ENCODE measurements around the gene AASS. TPM values are rescaled to one million over a fixed set of nuclear protein-coding genes. Genes with fewer than 3 reads are reported as not detected.

AASS gene
- total RNA-seq, 1 donor from 2014 or later, result 6.3 TPM

- ChIA-PET CTCF (no interaction called here), POLR2A (no interaction called here)
- intact Hi-C loops (cut with micrococcal nuclease), result no loop called here
- H3K36me3 Mint-ChIP-seq (ENCODE audit: low read depth), result no peaks in the 10 kb centered on the region
- no peak overlapping the region for H3K27ac Mint-ChIP-seq
- TF ChIP-seq, protein P1, sequence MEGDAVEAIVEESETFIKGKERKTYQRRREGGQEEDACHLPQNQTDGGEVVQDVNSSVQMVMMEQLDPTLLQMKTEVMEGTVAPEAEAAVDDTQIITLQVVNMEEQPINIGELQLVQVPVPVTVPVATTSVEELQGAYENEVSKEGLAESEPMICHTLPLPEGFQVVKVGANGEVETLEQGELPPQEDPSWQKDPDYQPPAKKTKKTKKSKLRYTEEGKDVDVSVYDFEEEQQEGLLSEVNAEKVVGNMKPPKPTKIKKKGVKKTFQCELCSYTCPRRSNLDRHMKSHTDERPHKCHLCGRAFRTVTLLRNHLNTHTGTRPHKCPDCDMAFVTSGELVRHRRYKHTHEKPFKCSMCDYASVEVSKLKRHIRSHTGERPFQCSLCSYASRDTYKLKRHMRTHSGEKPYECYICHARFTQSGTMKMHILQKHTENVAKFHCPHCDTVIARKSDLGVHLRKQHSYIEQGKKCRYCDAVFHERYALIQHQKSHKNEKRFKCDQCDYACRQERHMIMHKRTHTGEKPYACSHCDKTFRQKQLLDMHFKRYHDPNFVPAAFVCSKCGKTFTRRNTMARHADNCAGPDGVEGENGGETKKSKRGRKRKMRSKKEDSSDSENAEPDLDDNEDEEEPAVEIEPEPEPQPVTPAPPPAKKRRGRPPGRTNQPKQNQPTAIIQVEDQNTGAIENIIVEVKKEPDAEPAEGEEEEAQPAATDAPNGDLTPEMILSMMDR (IDR thresholded peaks at IDR 0.05), result no peak
- no peak for ATAC-seq (ENCODE audit: low read depth)
- no peak overlapping the region for H3K4me3 Mint-ChIP-seq
- no peak for DNase-seq
- peaks cover 2% of the 10 kb centered on the region for H3K27me3 Mint-ChIP-seq
- no peaks in the 10 kb centered on the region for H3K4me1 Mint-ChIP-seq
- no peaks in the 10 kb centered on the region for H3K9me3 Mint-ChIP-seq
These were observed 22.7 kb upstream of the AASS start for GRCh38 chr7:122166740-122167139.

DNA sequence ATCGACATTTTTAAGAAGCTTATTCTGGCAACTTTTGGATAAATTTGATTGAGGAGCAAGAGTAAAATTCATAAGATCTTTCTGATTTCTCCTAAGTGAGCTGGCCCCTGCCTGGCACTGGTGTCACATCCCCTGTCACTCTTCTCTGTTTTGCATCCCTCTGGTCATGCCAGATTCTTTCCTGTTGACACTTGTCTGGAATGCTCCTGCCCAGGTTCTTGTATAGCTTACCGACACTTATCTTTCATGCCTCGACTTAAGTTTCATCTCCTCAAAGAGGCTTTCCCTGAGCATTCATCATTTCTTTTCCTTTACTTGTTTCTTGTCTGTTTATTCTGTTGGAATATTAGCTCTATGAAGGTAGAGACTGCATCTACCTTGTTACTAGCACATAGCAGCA lies 22.2 kb upstream of the AASS start:
- H3K4me3 Mint-ChIP-seq, result no peak overlapping the region
- no peak for DNase-seq
- TF ChIP-seq, protein P1 (IDR thresholded peaks at IDR 0.05), result no peak
- ChIA-PET CTCF (no interaction called here), POLR2A (no interaction called here)
- H3K4me1 Mint-ChIP-seq, result no peaks in the 10 kb centered on the region
- no peak overlapping the region for H3K27ac Mint-ChIP-seq
- H3K27me3 Mint-ChIP-seq, result peaks cover 2% of the 10 kb centered on the region
- ATAC-seq (ENCODE audit: low read depth), result no peak
- H3K36me3 Mint-ChIP-seq (ENCODE audit: low read depth), result no peaks in the 10 kb centered on the region
- intact Hi-C loops (cut with micrococcal nuclease), result no loop called here
- H3K9me3 Mint-ChIP-seq, result no peaks in the 10 kb centered on the region

DNA sequence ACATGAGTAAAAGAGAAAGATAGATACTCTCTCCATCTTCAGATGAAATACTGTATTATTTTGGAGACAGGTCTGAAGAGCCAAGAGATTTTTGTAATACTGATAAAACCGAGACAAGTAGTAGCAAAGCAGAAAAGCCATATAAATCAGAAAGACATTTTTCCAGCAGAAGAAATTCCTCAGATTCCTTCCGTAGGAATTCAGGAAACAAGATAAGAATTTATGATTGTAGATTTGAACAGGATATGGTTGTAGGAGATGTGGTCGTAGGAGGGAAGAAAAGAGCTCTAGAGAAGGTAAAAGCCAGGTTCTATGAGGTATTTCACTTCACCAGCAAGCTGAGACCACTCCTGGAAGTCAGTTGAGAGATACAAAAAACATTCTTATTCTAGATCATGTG lies 17.6 kb upstream of the AASS start:
- H3K4me3 Mint-ChIP-seq, result no peak overlapping the region
- H3K27ac Mint-ChIP-seq, result no peak overlapping the region
- ChIA-PET POLR2A (no interaction called here), CTCF (no interaction called here)
- intact Hi-C loops (cut with micrococcal nuclease), result no loop called here
- H3K9me3 Mint-ChIP-seq, result no peaks in the 10 kb centered on the region
- TF ChIP-seq, protein P1 (IDR thresholded peaks at IDR 0.05), result no peak
- ATAC-seq (ENCODE audit: low read depth) (no peak), DNase-seq (no peak)
- no peaks in the 10 kb centered on the region for H3K4me1 Mint-ChIP-seq
- peaks cover 8% of the 10 kb centered on the region for H3K27me3 Mint-ChIP-seq
- no peaks in the 10 kb centered on the region for H3K36me3 Mint-ChIP-seq (ENCODE audit: low read depth)

- Mint-ChIP-seq H3K27me3 (peaks cover 19% of the 10 kb centered on the region), H3K36me3 (ENCODE audit: low read depth) (no peaks in the 10 kb centered on the region), H3K4me3 (no peak overlapping the region), H3K27ac (no peak overlapping the region), H3K4me1 (no peaks in the 10 kb centered on the region), H3K9me3 (no peaks in the 10 kb centered on the region)
- intact Hi-C loops (cut with micrococcal nuclease), result no loop called here
- CTCF ChIA-PET, result no interaction called here
- DNase-seq (no peak), ATAC-seq (ENCODE audit: low read depth) (no peak)
- POLR2A ChIA-PET, result no interaction called here
- TF ChIP-seq, protein P1 (IDR thresholded peaks at IDR 0.05), result no peak
These were observed 11.5 kb upstream of the AASS start for GRCh38 chr7:122155566-122155965.

DNA sequence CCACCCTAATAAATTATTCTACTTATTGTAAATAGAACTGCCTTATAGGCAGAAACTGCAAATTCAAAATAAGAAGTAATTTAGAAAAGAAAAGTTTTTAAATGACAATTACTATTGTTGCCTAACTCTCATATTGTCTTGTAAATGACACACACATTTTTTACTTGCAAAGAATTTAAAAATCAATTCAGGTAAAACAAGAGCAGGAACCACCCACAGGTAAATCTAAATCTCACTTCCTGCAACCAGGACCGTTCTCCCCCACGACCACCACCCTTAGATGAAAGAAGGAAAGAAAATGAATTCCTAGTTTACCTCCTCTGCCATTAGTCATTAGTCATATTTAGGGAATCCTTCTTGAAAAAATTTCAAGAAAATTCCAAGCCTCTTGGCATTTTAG lies 4.8 kb upstream of the AASS start:
- ChIA-PET POLR2A (no interaction called here), CTCF (no interaction called here)
- intact Hi-C loops (cut with micrococcal nuclease), result loop anchor here (10.0 kb wide), 1 partner anchor 1386 kb away; the partner anchor contains the start of gene IQUB
- TF ChIP-seq, protein P1 (IDR thresholded peaks at IDR 0.05), result no peak
- no peak overlapping the region for H3K4me3 Mint-ChIP-seq
- ATAC-seq (ENCODE audit: low read depth) (no peak), DNase-seq (no peak)
- H3K27ac Mint-ChIP-seq, result no peak overlapping the region
- peaks cover 6% of the 10 kb centered on the region for H3K4me1 Mint-ChIP-seq
- H3K9me3 Mint-ChIP-seq, result no peaks in the 10 kb centered on the region
- H3K27me3 Mint-ChIP-seq, result peaks cover 14% of the 10 kb centered on the region
- peaks cover 3% of the 10 kb centered on the region for H3K36me3 Mint-ChIP-seq (ENCODE audit: low read depth)
